NCI-H1105 treated with DMSO at 0.1 percent for 48 hours (cell line): ENCODE results near the gene AP5B1.
"Not testable (repeated sequence)": the region's sequence is repeated elsewhere in the genome, so short reads cannot be mapped to it uniquely, and the experiment has no call there.

Source experiments
- DNase-seq: peaks from one replicate; lab custom pipeline; 2025; lab: John Stamatoyannopoulos, UW

The AP5B1 gene

GRCh38 chr11:65767406-65767805 lies 13.4 kb downstream of the AP5B1 start:
- DNase-seq, result no peak

DNA sequence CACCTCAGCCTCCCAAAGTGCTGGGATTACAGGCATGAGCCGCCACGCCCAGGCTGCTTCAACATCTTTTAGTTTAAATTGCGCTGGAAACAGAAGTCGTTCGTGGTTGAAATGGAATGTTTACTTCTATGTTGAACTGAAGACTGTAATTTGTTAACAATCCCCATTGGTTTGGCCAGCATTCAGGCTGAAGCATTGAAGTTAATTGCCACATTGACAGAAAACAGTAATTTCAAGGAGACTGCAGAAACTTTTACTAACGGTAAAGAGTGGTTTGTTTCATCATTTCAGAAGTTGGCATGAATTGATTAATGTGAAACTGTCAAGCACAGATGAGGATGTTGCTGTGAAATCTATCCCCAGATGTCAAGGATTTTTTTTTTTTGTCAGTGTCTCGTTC lies 14.2 kb downstream of the AP5B1 start:
- DNase-seq, result no peak

GRCh38 chr11:65764434-65764833 lies 16.3 kb downstream of the AP5B1 start:
- DNase-seq, result no peak

DNA sequence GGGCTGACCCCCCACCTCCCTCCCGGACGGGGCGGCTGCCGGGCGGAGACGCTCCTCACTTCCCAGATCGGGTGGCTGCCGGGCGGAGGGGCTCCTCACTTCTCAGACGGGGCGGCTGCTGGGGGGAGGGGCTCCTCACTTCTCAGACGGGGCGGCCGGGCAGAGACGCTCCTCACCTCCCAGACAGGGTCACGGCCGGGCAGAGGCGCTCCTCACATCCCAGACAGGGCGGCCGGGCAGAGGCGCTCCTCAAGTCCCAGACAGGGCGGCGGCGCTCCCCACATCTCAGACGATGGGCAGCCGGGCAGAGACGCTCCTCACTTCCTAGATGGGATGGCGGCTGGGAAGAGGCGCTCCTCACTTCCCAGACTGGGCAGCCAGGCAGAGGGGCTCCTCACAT lies 18.0 kb downstream of the AP5B1 start:
- not testable (repeated sequence) for DNase-seq

DNA sequence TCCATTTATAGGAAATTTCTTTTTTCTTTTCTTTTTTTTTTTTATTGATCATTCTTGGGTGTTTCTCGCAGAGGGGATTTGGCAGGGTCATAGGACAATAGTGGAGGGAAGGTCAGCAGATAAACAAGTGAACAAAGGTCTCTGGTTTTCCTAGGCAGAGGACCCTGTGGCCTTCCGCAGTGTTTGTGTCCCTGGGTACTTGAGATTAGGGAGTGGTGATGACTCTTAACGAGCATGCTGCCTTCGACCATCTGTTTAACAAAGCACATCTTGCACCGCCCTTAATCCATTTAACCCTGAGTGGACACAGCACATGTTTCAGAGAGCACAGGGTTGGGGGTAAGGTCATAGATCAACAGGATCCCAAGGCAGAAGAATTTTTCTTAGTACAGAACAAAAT lies 18.6 kb downstream of the AP5B1 start:
- DNase-seq, result not testable (repeated sequence)

DNA sequence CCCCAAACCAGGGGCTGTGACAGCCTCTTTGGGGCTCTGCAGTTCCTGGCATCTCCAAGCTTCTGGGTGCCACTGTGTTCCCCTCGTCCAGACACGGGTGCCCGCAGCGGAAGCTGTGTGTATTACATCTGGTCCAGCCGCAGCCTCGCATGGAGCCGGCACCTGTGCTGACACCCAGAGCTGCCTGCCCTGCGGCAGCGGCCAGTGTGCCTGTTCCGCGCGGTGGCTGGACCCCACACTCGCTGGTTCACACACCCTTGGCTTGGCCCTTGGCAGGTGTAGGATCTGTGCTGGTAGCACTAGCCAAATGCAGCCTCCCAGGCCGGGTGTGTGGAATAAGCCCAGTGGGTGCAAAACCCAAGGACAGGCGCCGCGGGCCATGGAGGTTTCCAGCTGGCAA lies 35.7 kb downstream of the AP5B1 start:
- DNase-seq, result no peak

DNA sequence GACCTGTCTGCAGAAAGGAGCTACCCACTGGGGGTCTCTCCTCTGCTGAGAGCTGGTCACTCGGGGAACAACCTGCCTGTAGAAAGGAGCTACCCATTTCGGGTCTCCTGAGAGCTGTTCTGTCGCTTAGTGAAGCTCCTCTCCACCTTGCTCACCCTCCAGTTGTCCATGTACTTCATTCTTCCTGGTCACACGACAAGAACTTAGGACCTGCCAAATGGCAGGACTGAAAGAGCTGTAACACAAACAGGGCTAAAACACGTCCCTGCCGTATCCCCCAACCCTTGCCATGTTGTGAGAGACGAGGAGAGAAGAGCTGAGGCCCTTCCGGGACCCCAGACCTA lies 36.1 kb downstream of the AP5B1 start:
- no peak for DNase-seq

DNA sequence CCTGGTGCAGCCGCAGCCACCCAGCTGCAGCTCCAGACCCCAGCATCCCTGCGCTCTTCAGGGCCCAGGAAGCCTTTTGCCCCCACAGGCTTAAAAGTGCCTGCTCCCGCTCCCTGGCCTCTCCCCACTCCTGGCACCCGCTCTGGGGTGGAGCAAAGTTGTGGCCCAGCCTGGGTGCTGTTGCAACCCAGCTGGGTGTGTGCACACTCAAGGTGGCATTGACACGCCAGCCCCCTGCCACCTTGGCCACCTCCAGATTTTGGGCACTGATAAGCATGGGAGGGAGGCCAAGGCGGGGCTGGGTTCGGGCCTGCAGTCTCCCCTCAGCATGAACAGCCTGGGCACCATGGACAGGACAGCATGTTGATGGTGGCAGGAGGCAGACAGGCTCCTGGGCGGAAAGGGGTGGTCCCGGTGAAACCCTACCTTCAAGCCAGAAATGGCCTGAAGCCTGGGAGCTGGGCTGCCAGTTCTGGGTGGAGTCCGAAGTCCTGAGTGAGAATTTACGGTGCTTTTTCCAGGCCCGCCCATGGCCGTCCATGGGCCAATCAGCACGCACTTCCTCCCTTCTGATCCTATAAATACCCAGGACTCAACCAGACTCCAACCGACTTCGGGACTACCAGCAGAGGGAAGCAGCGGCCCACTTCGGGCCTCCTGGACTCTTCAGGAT lies 36.6 kb downstream of the AP5B1 start:
- no peak for DNase-seq

DNA sequence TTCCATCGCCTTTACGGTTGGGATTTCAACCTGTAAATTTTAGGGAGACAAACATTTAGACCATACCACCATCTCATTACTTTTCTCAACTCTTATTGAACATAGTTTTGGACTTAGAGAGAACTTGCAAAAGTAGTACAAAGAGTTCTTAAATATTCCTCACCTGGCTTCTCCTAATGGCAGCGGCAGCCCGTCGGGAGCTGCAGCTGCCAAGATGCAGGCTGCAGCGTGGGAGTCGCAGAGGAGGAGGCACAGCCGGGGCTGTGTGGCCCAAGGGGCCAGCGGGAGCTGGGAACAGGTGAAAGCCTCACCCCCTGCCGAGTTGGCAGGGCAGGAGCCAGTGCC lies 37.1 kb downstream of the AP5B1 start:
- no peak for DNase-seq

- no peak for DNase-seq
These were observed 38.4 kb downstream of the AP5B1 start for GRCh38 chr11:65742353-65742752.

DNA sequence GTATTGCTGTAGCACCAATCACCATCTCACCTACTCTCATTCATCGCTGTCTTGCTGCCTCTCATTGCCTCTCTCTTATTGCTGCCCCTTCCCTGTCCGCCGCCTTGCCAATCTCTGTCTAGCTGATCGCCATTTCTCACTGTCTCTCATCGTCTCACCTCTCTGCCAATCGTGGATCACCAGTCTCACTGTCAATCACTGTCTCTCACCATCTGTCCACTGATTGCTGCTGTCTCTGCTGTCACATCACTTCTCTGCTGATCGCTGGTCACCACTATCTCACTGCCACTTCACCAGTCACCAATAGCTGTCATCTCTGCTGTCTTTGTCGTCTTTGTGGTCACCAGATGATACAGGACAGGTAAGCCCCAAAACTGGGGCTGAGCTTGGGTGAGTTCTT lies 39.6 kb downstream of the AP5B1 start:
- no peak for DNase-seq

DNA sequence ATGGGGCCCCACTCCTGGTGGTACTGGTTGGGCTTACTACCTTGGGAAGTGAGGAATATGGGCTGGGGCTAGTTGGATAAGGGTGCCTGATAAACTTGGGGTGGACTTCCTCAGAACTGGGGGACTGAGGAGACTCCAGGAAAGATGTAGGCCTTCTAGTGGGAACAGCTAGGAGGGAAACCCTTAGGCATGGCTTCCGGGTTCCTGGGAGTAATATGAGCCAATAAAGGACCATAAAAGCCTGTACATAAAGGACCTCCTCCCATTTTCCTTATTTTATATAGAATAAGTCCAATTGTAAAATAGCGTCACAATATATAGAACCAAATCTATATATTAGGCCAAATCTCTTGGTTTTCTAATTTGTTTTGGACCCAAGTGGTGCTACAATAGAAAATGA lies 41.8 kb downstream of the AP5B1 start:
- DNase-seq, result no peak

GRCh38 chr11:65736810-65737209 lies 44.0 kb downstream of the AP5B1 start:
- DNase-seq, result no peak

DNA sequence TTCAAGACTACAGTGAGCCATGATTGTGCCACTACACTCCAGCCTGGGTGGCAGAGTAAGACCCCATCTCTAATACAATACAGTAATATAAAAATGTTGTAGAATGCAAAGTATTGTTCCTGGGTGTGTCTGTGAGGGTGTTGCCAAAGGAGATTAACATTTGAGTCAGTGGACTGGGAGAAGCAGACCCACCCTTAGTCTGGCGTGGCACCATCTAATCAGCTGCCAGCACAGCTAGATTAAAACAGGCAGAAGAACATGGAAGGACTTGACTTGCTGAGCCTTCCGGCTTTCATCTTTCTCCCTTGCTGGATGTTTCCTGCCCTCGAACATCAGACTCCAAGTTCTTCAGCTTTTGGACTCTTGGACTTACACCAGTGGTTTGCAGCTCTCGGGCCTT lies 45.7 kb downstream of the AP5B1 start:
- not testable (repeated sequence) for DNase-seq

GRCh38 chr11:65730461-65730860 lies 50.3 kb downstream of the AP5B1 start:
- DNase-seq, result no peak

DNA sequence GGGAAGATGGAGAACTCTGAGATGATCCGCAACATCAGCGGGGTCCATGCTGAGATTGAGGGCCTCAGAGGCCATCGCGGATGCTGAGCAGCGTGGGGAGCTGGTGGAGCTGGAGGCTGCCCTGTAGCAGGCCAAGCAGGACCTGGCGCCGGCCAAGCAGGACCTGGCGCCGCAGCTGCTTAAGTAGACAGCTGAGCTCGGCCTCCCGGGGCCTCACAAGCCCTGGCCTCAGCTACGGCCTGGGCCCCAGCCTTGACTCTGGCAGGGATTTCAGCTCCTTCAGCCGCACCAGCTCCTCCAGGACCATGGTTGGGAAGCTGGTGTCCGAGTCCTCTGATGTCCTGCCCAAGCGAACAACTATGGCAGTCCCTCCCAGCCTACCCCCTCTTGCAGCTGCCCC lies 52.9 kb downstream of the AP5B1 start:
- no peak for DNase-seq

DNA sequence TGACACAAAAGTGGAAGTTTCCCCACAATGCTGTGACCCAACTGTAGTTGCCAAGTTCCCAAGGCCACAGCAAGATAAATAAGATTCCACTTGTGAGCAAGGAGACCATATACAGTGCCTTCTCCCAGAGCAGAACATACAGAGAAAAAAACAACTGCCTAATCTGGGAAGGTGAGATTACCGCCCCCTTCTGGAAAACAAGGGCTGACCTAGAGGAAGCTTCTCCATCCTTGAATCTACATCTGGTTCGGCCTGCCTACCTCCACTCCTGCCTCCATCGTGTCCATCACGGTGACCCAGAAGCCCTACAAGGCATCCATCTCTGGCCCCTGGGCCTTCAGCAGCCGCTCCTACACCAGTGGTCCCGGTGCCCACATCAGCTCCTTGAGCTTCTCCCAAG lies 54.1 kb downstream of the AP5B1 start:
- DNase-seq, result no peak
